Measurements from ENCODE around the gene EPM2A. TPM values are rescaled to one million over a fixed set of nuclear protein-coding genes. Genes with fewer than 3 reads are reported as not detected.

EPM2A gene
- total RNA-seq, 1 experiment from 2014 or later: 5.7 TPM

DNA sequence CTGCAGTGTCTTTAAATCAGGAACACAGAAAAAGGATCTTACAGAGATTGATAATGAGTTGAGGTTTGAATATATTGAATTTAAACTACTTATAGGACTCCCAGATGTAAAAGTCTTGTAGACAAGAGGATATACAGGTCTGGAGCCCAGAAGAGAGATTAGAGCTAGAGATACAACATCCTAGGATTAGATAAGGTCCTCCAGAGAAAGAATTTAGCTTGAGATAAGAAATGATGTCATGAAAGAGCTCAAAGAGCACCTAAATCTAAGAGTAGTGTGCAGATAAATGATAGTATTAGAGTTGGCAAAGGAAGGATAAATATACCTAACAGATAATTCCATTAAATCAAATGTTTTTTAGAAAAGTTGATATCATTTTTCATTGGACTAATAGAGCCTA is 23.9 kb downstream of the EPM2A start:
- Histone ChIP-seq H3K27me3 (ENCODE audit: control insufficient read depth, insufficient read depth, low read length) (no peaks in the 10 kb centered on the region), H3K4me1 (ENCODE audit: control insufficient read depth, insufficient read depth, low read length) (no peaks in the 10 kb centered on the region), H3K9me3 (ENCODE audit: control insufficient read depth, insufficient read depth, low read depth, low read length) (no peaks in the 10 kb centered on the region), H3K36me3 (ENCODE audit: control insufficient read depth, insufficient read depth, low read length) (no peaks in the 10 kb centered on the region), H3K4me3 (ENCODE audit: low read depth in 2 of 2, low read length in 2 of 2) (no peak overlapping the region), H3K27ac (ENCODE audit: low read length) (no peak overlapping the region)
- no TSS peak for BruUV-seq (replicated peaks)
- ATAC-seq (no peak), DNase-seq (ENCODE audit: low read depth, low spot score) (no peak)
- ChIA-PET CTCF (no interaction called here), POLR2A (no interaction called here)
- TF ChIP-seq TCF7L2 (IDR thresholded peaks at IDR 0.05; ENCODE audit: low read depth, low read length): no peak
- TF ChIP-seq POLR2AphosphoS5 (IDR thresholded peaks at IDR 0.05; ENCODE audit: low read depth, low read length): no peak
- no peak for TF ChIP-seq SIN3A (IDR thresholded peaks at IDR 0.05; ENCODE audit: borderline replicate concordance, insufficient read depth, low read depth, low read length)
- TF ChIP-seq CTCF (IDR thresholded peaks at IDR 0.05): no peak
- no peak for TF ChIP-seq REST (IDR thresholded peaks at IDR 0.05; ENCODE audit: insufficient read depth in 1 of 2, low read depth in 2 of 2, low read length in 1 of 2)
- intact Hi-C loops (cut with micrococcal nuclease; ENCODE audit: unreplicated experiment) (no loop called here), in situ Hi-C loops (cut with HindIII; ENCODE audit: low pct_unique_long_range_greater_than_20kb, low sequenced_read_pairs) (no loop called here)

GRCh38 chr6:145707397-145707796 is 27.9 kb downstream of the EPM2A start:
- H3K4me3 ChIP-seq (ENCODE audit: low read depth in 2 of 2, low read length in 2 of 2): no peak overlapping the region
- ChIA-PET CTCF (no interaction called here), POLR2A (no interaction called here)
- no peaks in the 10 kb centered on the region for H3K27me3 ChIP-seq (ENCODE audit: control insufficient read depth, insufficient read depth, low read length)
- BruUV-seq (replicated peaks): no TSS peak
- TF ChIP-seq POLR2AphosphoS5 (IDR thresholded peaks at IDR 0.05; ENCODE audit: low read depth, low read length) (no peak), REST (IDR thresholded peaks at IDR 0.05; ENCODE audit: insufficient read depth in 1 of 2, low read depth in 2 of 2, low read length in 1 of 2) (no peak), CTCF (IDR thresholded peaks at IDR 0.05) (no peak)
- H3K36me3 ChIP-seq (ENCODE audit: control insufficient read depth, insufficient read depth, low read length): no peaks in the 10 kb centered on the region
- H3K9me3 ChIP-seq (ENCODE audit: control insufficient read depth, insufficient read depth, low read depth, low read length): no peaks in the 10 kb centered on the region
- ATAC-seq (no peak), DNase-seq (ENCODE audit: low read depth, low spot score) (no peak)
- no peaks in the 10 kb centered on the region for H3K4me1 ChIP-seq (ENCODE audit: control insufficient read depth, insufficient read depth, low read length)
- H3K27ac ChIP-seq (ENCODE audit: low read length): no peak overlapping the region
- intact Hi-C loops (cut with micrococcal nuclease; ENCODE audit: unreplicated experiment): loop anchor here (5.0 to 10.0 kb wide), 2 partner anchors 155 to 1123 kb away; no protein-coding TSS in a partner anchor
- in situ Hi-C loops (cut with HindIII; ENCODE audit: low pct_unique_long_range_greater_than_20kb, low sequenced_read_pairs): no loop called here
